Measurements from ENCODE around the gene MPP3.

DNA sequence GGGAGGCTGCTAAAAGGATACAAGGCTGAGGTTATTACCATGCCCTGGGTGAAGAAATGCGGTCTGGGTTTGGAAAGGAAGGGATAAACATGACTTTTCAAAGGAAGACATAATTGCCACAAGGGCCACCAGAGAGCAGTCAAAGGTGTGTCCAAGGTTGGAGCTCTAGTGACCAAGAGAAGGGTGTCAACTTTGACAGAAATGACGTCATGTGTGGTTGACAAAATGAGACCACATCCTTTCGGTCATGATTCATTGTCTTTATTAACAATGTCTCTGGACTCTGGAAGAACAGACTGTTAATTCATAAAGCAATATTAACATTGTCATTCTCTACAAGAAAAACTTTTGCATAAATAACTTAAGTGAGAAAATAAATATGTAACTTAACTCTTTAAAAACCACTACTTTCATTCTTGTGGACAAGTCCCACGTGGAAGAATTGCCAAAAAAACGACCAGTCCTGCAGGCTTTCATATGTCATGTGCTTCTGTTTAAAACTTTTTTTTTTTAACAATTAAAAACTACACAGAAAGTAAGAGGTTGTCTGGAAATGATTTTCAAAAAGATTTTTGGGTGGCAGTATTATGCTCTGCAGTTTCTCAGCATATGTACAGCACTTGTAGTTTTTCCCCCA is 79.3 kb downstream of the MPP3 start:
- TF ChIP-seq, protein P1, sequence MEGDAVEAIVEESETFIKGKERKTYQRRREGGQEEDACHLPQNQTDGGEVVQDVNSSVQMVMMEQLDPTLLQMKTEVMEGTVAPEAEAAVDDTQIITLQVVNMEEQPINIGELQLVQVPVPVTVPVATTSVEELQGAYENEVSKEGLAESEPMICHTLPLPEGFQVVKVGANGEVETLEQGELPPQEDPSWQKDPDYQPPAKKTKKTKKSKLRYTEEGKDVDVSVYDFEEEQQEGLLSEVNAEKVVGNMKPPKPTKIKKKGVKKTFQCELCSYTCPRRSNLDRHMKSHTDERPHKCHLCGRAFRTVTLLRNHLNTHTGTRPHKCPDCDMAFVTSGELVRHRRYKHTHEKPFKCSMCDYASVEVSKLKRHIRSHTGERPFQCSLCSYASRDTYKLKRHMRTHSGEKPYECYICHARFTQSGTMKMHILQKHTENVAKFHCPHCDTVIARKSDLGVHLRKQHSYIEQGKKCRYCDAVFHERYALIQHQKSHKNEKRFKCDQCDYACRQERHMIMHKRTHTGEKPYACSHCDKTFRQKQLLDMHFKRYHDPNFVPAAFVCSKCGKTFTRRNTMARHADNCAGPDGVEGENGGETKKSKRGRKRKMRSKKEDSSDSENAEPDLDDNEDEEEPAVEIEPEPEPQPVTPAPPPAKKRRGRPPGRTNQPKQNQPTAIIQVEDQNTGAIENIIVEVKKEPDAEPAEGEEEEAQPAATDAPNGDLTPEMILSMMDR (IDR thresholded peaks at IDR 0.05): no peak
- TF ChIP-seq SP1 (CRISPR knock-in tag; conservative IDR thresholded peaks at IDR 0.05) (no peak), ATF1 (CRISPR knock-in tag; IDR thresholded peaks at IDR 0.05) (no peak), ZNF121 (CRISPR knock-in tag; IDR thresholded peaks at IDR 0.05) (no peak), NR3C1 (CRISPR knock-in tag; conservative IDR thresholded peaks at IDR 0.05; ENCODE audit: low read depth) (no peak), KAT7 (CRISPR knock-in tag; IDR thresholded peaks at IDR 0.05; ENCODE audit: borderline replicate concordance) (no peak), RELA (CRISPR knock-in tag; IDR thresholded peaks at IDR 0.05; ENCODE audit: borderline replicate concordance) (no peak)
- TF ChIP-seq, protein P2, sequence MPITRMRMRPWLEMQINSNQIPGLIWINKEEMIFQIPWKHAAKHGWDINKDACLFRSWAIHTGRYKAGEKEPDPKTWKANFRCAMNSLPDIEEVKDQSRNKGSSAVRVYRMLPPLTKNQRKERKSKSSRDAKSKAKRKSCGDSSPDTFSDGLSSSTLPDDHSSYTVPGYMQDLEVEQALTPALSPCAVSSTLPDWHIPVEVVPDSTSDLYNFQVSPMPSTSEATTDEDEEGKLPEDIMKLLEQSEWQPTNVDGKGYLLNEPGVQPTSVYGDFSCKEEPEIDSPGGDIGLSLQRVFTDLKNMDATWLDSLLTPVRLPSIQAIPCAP (CRISPR knock-in tag; IDR thresholded peaks at IDR 0.05): no peak
